ENCODE measurements around the gene KLHL2.

DNA sequence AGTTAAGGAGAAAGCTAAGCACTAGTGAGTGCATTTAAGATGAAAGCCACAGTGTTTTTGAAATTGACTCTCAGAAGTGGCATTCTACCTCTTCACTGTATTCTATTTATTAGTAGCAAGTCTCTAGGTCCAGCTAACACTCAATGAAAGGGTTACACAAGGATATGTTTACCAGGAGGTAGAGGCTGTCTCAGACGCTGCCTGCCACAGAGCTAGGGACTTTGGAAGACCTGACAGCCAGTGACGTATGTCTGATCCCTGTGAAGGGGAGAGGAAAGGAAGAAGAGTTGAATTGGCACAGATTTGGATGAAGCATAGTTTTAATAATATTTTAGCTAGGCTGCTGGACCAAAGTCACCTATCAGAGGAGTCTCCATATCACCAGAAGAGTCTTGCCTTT lies 36.5 kb upstream of the KLHL2 start:
- TF ChIP-seq GATA3 (IDR thresholded peaks at IDR 0.05; ENCODE audit: low read depth, low read length): no peak
- no peak for TF ChIP-seq GATA2 (IDR thresholded peaks at IDR 0.05; ENCODE audit: low read depth, low read length)
